ENCODE measurements around the gene NBPF1. TPM values are rescaled to one million over a fixed set of nuclear protein-coding genes. Genes with fewer than 3 reads are reported as not detected.
"Not testable (repeated sequence)": the region's sequence is repeated elsewhere in the genome, so short reads cannot be mapped to it uniquely, and the experiment has no call there.

NBPF1 gene
- total RNA-seq, 3 donors from 2014 or later, result 36.7 to 53.9 (median 42.7) TPM

GRCh38 chr1:16639091-16640031 is 26.0 kb upstream of the NBPF1 start:
- H3K9me3 ChIP-seq; intact Hi-C loops (cut with DNase I; ENCODE audit: low total_unique reads); H3K36me3 ChIP-seq; H3K27me3 ChIP-seq; H3K4me3 ChIP-seq; H3K27ac ChIP-seq: not testable (repeated sequence)
- H3K4me1 ChIP-seq, result peaks cover 14 to 17% of the 10 kb centered on the region in 2 donors
- DNase-seq (ENCODE audit: low spot score in 2 of 2), result peak; percentile 15 to 51

- intact Hi-C loops (cut with DNase I; ENCODE audit: low total_unique reads), result not testable (repeated sequence)
These were observed 24.8 kb upstream of the NBPF1 start for GRCh38 chr1:16637941-16638778.

GRCh38 chr1:16636551-16637195 is 23.3 kb upstream of the NBPF1 start:
- intact Hi-C loops (cut with DNase I; ENCODE audit: low total_unique reads); H3K4me3 ChIP-seq; H3K4me1 ChIP-seq; H3K9me3 ChIP-seq; H3K27me3 ChIP-seq; H3K36me3 ChIP-seq; H3K27ac ChIP-seq: not testable (repeated sequence)
- DNase-seq (ENCODE audit: low spot score in 2 of 2), result peak; percentile 23 to 51

More at GRCh38 chr1:16637941-16638778, 24.8 kb upstream of the NBPF1 start:
- not testable (repeated sequence) for H3K36me3 ChIP-seq, H3K4me3 ChIP-seq, H3K4me1 ChIP-seq, H3K9me3 ChIP-seq, H3K27ac ChIP-seq, H3K27me3 ChIP-seq
- DNase-seq (ENCODE audit: low spot score in 2 of 2), result peak; percentile 16 to 48

GRCh38 chr1:16635959-16636358 is 22.6 kb upstream of the NBPF1 start:
- H3K4me3 ChIP-seq; H3K9me3 ChIP-seq; H3K27me3 ChIP-seq; H3K36me3 ChIP-seq; intact Hi-C loops (cut with DNase I; ENCODE audit: low total_unique reads); H3K4me1 ChIP-seq; H3K27ac ChIP-seq: not testable (repeated sequence)
- DNase-seq (ENCODE audit: low spot score in 2 of 2), result peak; percentile 19 to 51

- intact Hi-C loops (cut with DNase I; ENCODE audit: low total_unique reads); H3K36me3 ChIP-seq; H3K27ac ChIP-seq; H3K4me3 ChIP-seq; H3K9me3 ChIP-seq; H3K27me3 ChIP-seq; H3K4me1 ChIP-seq: not testable (repeated sequence)
- peak; percentile 16 to 45 for DNase-seq (ENCODE audit: low spot score in 2 of 2)
These were observed 20.3 kb upstream of the NBPF1 start for GRCh38 chr1:16633540-16634282.

- H3K27me3 ChIP-seq; H3K36me3 ChIP-seq; intact Hi-C loops (cut with DNase I; ENCODE audit: low total_unique reads); H3K27ac ChIP-seq; H3K9me3 ChIP-seq; H3K4me1 ChIP-seq; H3K4me3 ChIP-seq: not testable (repeated sequence)
- peak; percentile 17 to 49 for DNase-seq (ENCODE audit: low spot score in 2 of 2)
These were observed 18.9 kb upstream of the NBPF1 start for GRCh38 chr1:16632044-16632850.

GRCh38 chr1:16631248-16632043 is 18.1 kb upstream of the NBPF1 start:
- H3K27ac ChIP-seq, result no peak overlapping the region
- intact Hi-C loops (cut with DNase I; ENCODE audit: low total_unique reads), result no loop called here
- TF ChIP-seq CTCF (IDR thresholded peaks at IDR 0.05) (no peak), POLR2AphosphoS5 (IDR thresholded peaks at IDR 0.05) (no peak), POLR2A (IDR thresholded peaks at IDR 0.05) (no peak)
- no peaks in the 10 kb centered on the region for H3K27me3 ChIP-seq
- no peak overlapping the region for H3K4me3 ChIP-seq
- H3K36me3 ChIP-seq, result peaks cover 8% of the 10 kb centered on the region
- no peaks in the 10 kb centered on the region for H3K9me3 ChIP-seq
- no peaks in the 10 kb centered on the region for H3K4me1 ChIP-seq
- peak; percentile 21 to 51 for DNase-seq (ENCODE audit: low spot score in 2 of 2)
